HepG2 (cell line): Measurements from ENCODE around the gene GPR137. TPM values are rescaled to one million over a fixed set of nuclear protein-coding genes. Genes with fewer than 3 reads are reported as not detected.

Source experiments
- ATAC-seq: fragments of 200-7000 bp; cut with Tn5 transposase; 3 replicates; pipeline ENCODE4 v1.9.1; 2020; ENCODE audit warnings: mild to moderate bottlenecking, moderate library complexity
- BruUV-seq: library from RNA; stranded (reverse); fragments of 400-500 nt; replicated peaks from 2 replicates; lab custom pipeline; 2021; lab: Mats Ljungman, UMichigan
- CTCF ChIA-PET: fragments of 300-600 bp; formaldehyde crosslinking; extraction: SDS; loops from one replicate; lab custom pipeline; 2021; ENCODE audit warnings: low total read pairs, inconsistent platforms, low intra/inter-chr PET ratio; lab: Yijun Ruan, JAX
- POLR2A ChIA-PET: fragments of 350-600 bp; sonication (Branson Sonifier 250); formaldehyde crosslinking; loops from one replicate; lab custom pipeline; 2020; ENCODE audit warnings: antibody characterized with exemption, inconsistent platforms; lab: Yijun Ruan, JAX
- DNase-seq: peaks from one replicate; pipeline ENCODE4 v3.0.0-alpha.2; 2015; ENCODE audit warnings: low spot score
- FAIRE-seq: peaks from 3 replicates; lab custom pipeline; 2011; peaks lifted over from hg19 to GRCh38; lab: Jason Lieb, UNC
- H2AFZ ChIP-seq: one replicate; pipeline ENCODE4 v1.6.1; 2011; ENCODE audit warnings: low read length, inconsistent platforms
- H3K27ac ChIP-seq: fragments of 300-600 bp; 3 replicates; pipeline ENCODE4 v1.8.0; 2011; ENCODE audit warnings: mixed run types, mild to moderate bottlenecking, mixed read lengths, low read length, inconsistent platforms; ENCODE audit not compliant: insufficient read depth; ENCODE audit errors: extremely low read length
- H3K27me3 ChIP-seq, 2 experiments: fragments of 200-600 bp in 1 of 2; 2 replicates in 1 of 2; 3 replicates in 1 of 2; pipeline versions ENCODE4 v1.6.0 to v1.8.0; 2011; ENCODE audit warnings: low read length in 2 of 2, mild to moderate bottlenecking in 2 of 2, moderate library complexity in 2 of 2, inconsistent platforms in 1 of 2; ENCODE audit not compliant: insufficient read depth in 2 of 2, control insufficient read depth in 1 of 2
- H3K36me3 ChIP-seq, 2 experiments: fragments of 200-600 bp in 1 of 2; replicated peaks in 1 of 2; 2 replicates in 1 of 2; 3 replicates in 1 of 2; pipeline versions ENCODE4 v1.5.1 to v1.8.0; 2011; ENCODE audit warnings: low read length in 2 of 2, inconsistent platforms in 1 of 2; ENCODE audit not compliant: insufficient read depth in 2 of 2, control insufficient read depth in 1 of 2
- H3K4me1 ChIP-seq: 2 replicates; pipeline ENCODE4 v1.5.1; 2012; ENCODE audit warnings: low read length, inconsistent platforms; ENCODE audit not compliant: insufficient read depth
- H3K4me2 ChIP-seq: 2 replicates; pipeline ENCODE4 v1.6.0; 2011; ENCODE audit warnings: low read depth, low read length, inconsistent platforms
- H3K4me3 ChIP-seq, 3 experiments: fragments of 200-600 bp in 1 of 3; sonication (generic), shearing (Covaris generic) in 1 of 3; replicated peaks in 1 of 3; 2 replicates each; pipeline ENCODE4 v1.5.1; 2011 to 2016; ENCODE audit warnings: low read length in 3 of 3, inconsistent platforms in 2 of 3, low read depth in 2 of 3, mild to moderate bottlenecking in 2 of 3, control low read depth in 1 of 3, mixed read lengths in 1 of 3; ENCODE audit not compliant: insufficient read depth in 1 of 3
- H3K79me2 ChIP-seq: one replicate; pipeline ENCODE4 v1.6.1; 2011; ENCODE audit warnings: low read length, inconsistent platforms; ENCODE audit not compliant: insufficient read depth
- H3K9ac ChIP-seq: 2 replicates; pipeline ENCODE4 v1.6.0; 2011; ENCODE audit warnings: mild to moderate bottlenecking, low read depth, low read length, inconsistent platforms; ENCODE audit not compliant: insufficient read depth
- H3K9me3 ChIP-seq: 2 replicates; pipeline ENCODE4 v1.5.1; 2012; ENCODE audit warnings: mild to moderate bottlenecking, low read length
- H4K20me1 ChIP-seq: 2 replicates; pipeline ENCODE4 v1.6.0; 2011; ENCODE audit warnings: inconsistent platforms, mild to moderate bottlenecking, low read length, moderate library complexity; ENCODE audit not compliant: insufficient read depth
- AHR ChIP-seq: IDR thresholded peaks from 2 replicates; pipeline ENCODE4 v1.6.1; 2018; ENCODE audit warnings: missing genetic modification reagents, missing compliant biosample characterization
- ARNT2 ChIP-seq: sonication (generic); formaldehyde crosslinking; IDR thresholded peaks from 2 replicates; pipeline ENCODE4 v1.8.0; 2022; ENCODE audit warnings: mild to moderate bottlenecking, low read depth, missing genetic modification reagents, moderate library complexity
- CENPT ChIP-seq: sonication (generic); formaldehyde crosslinking; IDR thresholded peaks from 2 replicates; pipeline ENCODE4 v1.8.0; 2022; ENCODE audit warnings: low read depth, mild to moderate bottlenecking, moderate library complexity, missing genetic modification reagents
- DPF2 ChIP-seq: sonication (generic); formaldehyde crosslinking; IDR thresholded peaks from 2 replicates; pipeline ENCODE4 v1.4.0; 2020; ENCODE audit warnings: mild to moderate bottlenecking, low read depth, missing genetic modification reagents, borderline replicate concordance
- NKX3-1 ChIP-seq: sonication (generic); formaldehyde crosslinking; IDR thresholded peaks from 2 replicates; pipeline ENCODE4 v1.5.0; 2020; ENCODE audit warnings: missing genetic modification reagents
- TBX3 ChIP-seq: fragments of 450-650 bp; IDR thresholded peaks from 2 replicates; pipeline ENCODE4 v1.6.1; 2017; ENCODE audit warnings: antibody characterized with exemption, mild to moderate bottlenecking, inconsistent platforms, borderline replicate concordance
- ZNF615 ChIP-seq: sonication (generic); formaldehyde crosslinking; IDR thresholded peaks from 2 replicates; pipeline ENCODE4 v1.5.0; 2020; ENCODE audit warnings: mild to moderate bottlenecking, missing genetic modification reagents, borderline replicate concordance
- ZNF713 ChIP-seq: sonication (generic); formaldehyde crosslinking; IDR thresholded peaks from 2 replicates; pipeline ENCODE4 v1.4.0; 2020; ENCODE audit warnings: mild to moderate bottlenecking, missing genetic modification reagents
- ZNF839 ChIP-seq: sonication (generic); formaldehyde crosslinking; IDR thresholded peaks from 2 replicates; pipeline ENCODE4 v1.4.0; 2020; ENCODE audit warnings: missing genetic modification reagents, mild to moderate bottlenecking, borderline replicate concordance
- WGBS: methylation state at CpG from one replicate; pipeline ENCODE4 v1.1.6; 2017; ENCODE audit warnings: low lambda C conversion rate; 5-methylcytosine and 5-hydroxymethylcytosine counted together
- in situ Hi-C: cut with HindIII; loops from 2 replicates; pipeline ENCODE4 v1.10.0; 2017; ENCODE audit warnings: low pct_unique_long_range_greater_than_20kb; ENCODE audit not compliant: extremely low pct_ligation_motif_present
- intact Hi-C: fragments of 100-400 bp; cut with micrococcal nuclease; formaldehyde crosslinking; loops from one replicate; pipeline ENCODE4 v1.10.0; 2022; ENCODE audit not compliant: unreplicated experiment
- polyA plus RNA-seq, 8 experiments: library from polyadenylated mRNA; depleted of rRNA in 3 of 8; stranded (reverse) in 7 of 8; unstranded in 1 of 8; fragments of >200 nt; fragmentation: Illumina TruSeq in 4 of 8; extraction: Trizol in 4 of 8; gene quantifications; 2 replicates each; pipeline versions ENCODE4 v1.2.1 to v1.2.3, GENCODE V29; 2011 to 2016; ENCODE audit warnings: low read depth in 4 of 8, missing spikeins in 1 of 8, mixed read lengths in 1 of 8; ENCODE audit not compliant: insufficient read depth in 1 of 8
- total RNA-seq, 5 experiments: library from RNA; depleted of rRNA; stranded (reverse); fragments of >200 nt; fragmentation: Illumina TruSeq; extraction: Trizol; gene quantifications; 2 replicates each; pipeline ENCODE4 v1.2.3, GENCODE V29; 2016; ENCODE audit warnings: low read depth in 1 of 5
- TF ChIP-seq, protein P1 (sequence below): sonication (generic); formaldehyde crosslinking; IDR thresholded peaks from 2 replicates; pipeline ENCODE4 v1.5.0; 2020; ENCODE audit warnings: mild to moderate bottlenecking, missing genetic modification reagents
- TF ChIP-seq, protein P2 (sequence below): sonication (generic); formaldehyde crosslinking; IDR thresholded peaks from 2 replicates; pipeline ENCODE4 v1.4.0; 2020; ENCODE audit warnings: mild to moderate bottlenecking, missing genetic modification reagents

GPR137 gene
- total and polyA plus RNA-seq, 2 of the 13 experiments (the other 11 are each of a cell fraction or from before 2014, with no cell fraction given): 8.5 to 13.2 TPM

DNA sequence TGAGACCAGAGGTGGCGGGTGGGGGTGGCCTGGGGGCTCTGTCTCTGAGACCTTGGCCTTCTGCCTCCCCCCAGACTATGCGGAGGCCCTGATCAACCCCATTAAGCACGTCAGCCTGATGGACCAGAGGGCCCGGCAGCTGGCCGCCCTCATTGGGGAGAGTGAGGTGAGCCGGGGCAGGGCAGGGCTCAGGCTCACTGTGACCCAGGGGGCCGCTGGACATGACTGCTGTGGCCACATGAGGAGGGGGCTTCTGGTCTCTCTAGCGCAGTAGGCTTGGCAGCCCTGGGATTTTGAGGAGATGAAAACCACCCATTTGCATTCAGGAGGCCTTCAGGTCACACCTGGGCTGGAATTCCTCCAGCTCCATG lies 21.7 kb upstream of the GPR137 start:
- 100% methylated on average over 3 of the region's 8 CpGs for WGBS
- in situ Hi-C loops (no loop called here), intact Hi-C loops (no loop called here)
- H2AFZ ChIP-seq: no peak overlapping the region
- no peak overlapping the region for H3K4me3 ChIP-seq
- DNase-seq (no peak), ATAC-seq (no peak), FAIRE-seq (no peak)
- POLR2A ChIA-PET: interaction anchor here (1.4 kb wide), 1 partner anchor 12 kb away, joined by 7 read pairs; no protein-coding TSS in a partner anchor
- CTCF ChIA-PET: no interaction called here
- H3K36me3 ChIP-seq: peaks cover 6 to 30% of the 10 kb centered on the region in 2 experiments; a peak in 4 of 5 replicates
- no peaks in the 10 kb centered on the region for H4K20me1 ChIP-seq
- no peak for TF ChIP-seq ARNT2 (CRISPR knock-in tag)
- no peak for TF ChIP-seq AHR (CRISPR knock-in tag)
- no peak for TF ChIP-seq ZNF713 (CRISPR knock-in tag)
- no peak for TF ChIP-seq CENPT (CRISPR knock-in tag)
- no peak for TF ChIP-seq NKX3-1 (CRISPR knock-in tag)
- no peak for TF ChIP-seq DPF2
- no peak for TF ChIP-seq ZNF615 (CRISPR knock-in tag)
- TF ChIP-seq, protein P1, sequence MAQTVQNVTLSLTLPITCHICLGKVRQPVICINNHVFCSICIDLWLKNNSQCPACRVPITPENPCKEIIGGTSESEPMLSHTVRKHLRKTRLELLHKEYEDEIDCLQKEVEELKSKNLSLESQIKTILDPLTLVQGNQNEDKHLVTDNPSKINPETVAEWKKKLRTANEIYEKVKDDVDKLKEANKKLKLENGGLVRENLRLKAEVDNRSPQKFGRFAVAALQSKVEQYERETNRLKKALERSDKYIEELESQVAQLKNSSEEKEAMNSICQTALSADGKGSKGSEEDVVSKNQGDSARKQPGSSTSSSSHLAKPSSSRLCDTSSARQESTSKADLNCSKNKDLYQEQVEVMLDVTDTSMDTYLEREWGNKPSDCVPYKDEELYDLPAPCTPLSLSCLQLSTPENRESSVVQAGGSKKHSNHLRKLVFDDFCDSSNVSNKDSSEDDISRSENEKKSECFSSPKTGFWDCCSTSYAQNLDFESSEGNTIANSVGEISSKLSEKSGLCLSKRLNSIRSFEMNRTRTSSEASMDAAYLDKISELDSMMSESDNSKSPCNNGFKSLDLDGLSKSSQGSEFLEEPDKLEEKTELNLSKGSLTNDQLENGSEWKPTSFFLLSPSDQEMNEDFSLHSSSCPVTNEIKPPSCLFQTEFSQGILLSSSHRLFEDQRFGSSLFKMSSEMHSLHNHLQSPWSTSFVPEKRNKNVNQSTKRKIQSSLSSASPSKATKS: no peak
- no peak for TF ChIP-seq TBX3
- TF ChIP-seq, protein P2, sequence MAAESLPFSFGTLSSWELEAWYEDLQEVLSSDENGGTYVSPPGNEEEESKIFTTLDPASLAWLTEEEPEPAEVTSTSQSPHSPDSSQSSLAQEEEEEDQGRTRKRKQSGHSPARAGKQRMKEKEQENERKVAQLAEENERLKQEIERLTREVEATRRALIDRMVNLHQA (CRISPR knock-in tag): no peak
- no peak for TF ChIP-seq ZNF839 (CRISPR knock-in tag)
- H3K27ac ChIP-seq: no peak overlapping the region
- H3K9ac ChIP-seq: no peak overlapping the region
- peaks cover 14% of the 10 kb centered on the region for H3K4me1 ChIP-seq
- H3K79me2 ChIP-seq: peaks cover 4% of the 10 kb centered on the region
- no peaks in the 10 kb centered on the region for H3K27me3 ChIP-seq
- H3K4me2 ChIP-seq: no peak overlapping the region
- no TSS peak for BruUV-seq
- no peaks in the 10 kb centered on the region for H3K9me3 ChIP-seq
